Epithelial cell of esophagus (primary cell): Measurements from ENCODE around the gene CPNE2.
"Not testable (repeated sequence)": the region's sequence is repeated elsewhere in the genome, so short reads cannot be mapped to it uniquely, and the experiment has no call there.

ENCODE experiments used
- DNase-seq: peaks from one replicate; pipeline ENCODE4 v3.0.0; 2010; ENCODE audit warnings: low read depth
- H3K4me3 ChIP-seq: 2 replicates; pipeline ENCODE4 v1.5.1; 2011; ENCODE audit warnings: mild to moderate bottlenecking, low read length, control low read depth
- CTCF ChIP-seq: IDR thresholded peaks from 2 replicates; pipeline ENCODE4 v1.5.1; 2011; ENCODE audit warnings: low read depth, mild to moderate bottlenecking, low read length, control low read depth, inconsistent platforms; ENCODE audit not compliant: insufficient read depth; ENCODE audit errors: missing control alignments

CPNE2 gene

DNA sequence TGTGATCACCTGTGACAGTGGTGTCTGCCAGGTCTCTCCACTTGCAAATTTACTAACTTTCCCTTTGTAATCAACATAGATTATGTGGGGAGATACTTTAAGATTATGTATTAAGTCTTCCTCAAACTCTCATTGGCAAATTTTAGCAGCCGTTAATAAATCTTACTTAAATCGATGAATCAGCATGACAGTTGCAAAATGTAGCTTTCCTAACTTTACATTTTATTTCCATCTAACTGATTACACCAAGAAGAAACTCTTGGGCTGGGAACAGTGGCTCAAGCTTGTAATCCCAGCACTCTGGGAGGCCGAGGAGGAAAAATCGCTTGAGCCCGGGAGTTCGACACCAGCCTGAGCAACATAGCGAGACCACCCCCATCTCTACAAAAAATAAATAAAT, 23.3 kb upstream of the CPNE2 start:
- DNase-seq = no peak
- H3K4me3 ChIP-seq = no peak overlapping the region
- no peak for TF ChIP-seq CTCF

GRCh38 chr16:57069635-57070370, 22.6 kb upstream of the CPNE2 start:
- no peak overlapping the region for H3K4me3 ChIP-seq
- no peak for DNase-seq
- no peak for TF ChIP-seq CTCF

DNA sequence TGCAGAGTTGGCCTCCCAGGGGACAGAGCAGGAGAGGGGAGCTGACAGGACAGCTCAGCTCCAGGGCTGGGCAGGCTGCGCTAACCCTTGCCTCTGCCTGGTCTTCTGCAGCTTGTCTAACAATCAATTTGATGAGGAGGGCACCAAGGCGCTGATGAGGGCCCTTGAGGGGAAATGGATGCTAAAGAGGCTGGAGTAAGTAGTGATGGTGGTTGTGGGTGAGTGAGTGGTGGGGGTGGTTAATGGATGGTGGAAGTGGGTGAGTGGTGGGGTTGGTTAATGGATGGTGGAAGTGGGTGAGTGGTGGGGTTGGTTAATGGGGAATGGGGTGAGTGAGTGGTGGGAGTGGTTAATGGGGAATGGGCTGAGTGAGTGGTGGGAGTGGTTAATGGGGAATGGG, 22.0 kb upstream of the CPNE2 start:
- DNase-seq = no peak
- TF ChIP-seq CTCF = no peak
- no peak overlapping the region for H3K4me3 ChIP-seq

DNA sequence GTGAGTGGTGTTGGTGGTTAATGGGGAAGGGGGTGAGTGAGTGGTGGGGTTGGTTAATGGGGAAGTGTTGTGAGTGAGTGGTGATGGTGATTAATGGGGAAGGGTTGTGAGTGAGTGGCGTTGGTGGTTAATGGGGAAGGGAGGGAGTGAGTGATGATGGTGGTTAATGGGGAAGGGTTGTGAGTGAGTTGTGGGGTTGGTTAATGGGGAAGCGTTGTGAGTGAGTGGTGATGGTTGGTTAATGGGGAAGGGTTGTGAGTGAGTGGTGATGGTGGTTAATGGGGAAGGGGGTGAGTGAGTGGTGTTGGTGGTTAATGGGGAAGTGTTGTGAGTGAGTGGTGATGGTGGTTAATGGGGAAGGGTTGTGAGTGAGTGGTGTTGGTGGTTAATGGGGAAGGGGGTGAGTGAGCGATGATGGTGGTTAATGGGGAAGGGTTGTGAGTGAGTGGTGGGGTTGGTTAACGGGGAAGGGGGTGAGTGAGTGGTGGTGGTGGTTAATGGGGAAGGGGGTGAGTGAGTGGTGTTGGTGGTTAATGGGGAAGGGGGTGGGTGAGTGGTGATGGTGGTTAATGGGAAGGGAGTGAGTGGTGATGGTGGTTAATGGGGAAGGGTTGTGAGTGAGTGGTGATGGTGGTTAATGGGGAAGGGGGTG, 21.2 kb upstream of the CPNE2 start:
- not testable (repeated sequence) for H3K4me3 ChIP-seq, DNase-seq

DNA sequence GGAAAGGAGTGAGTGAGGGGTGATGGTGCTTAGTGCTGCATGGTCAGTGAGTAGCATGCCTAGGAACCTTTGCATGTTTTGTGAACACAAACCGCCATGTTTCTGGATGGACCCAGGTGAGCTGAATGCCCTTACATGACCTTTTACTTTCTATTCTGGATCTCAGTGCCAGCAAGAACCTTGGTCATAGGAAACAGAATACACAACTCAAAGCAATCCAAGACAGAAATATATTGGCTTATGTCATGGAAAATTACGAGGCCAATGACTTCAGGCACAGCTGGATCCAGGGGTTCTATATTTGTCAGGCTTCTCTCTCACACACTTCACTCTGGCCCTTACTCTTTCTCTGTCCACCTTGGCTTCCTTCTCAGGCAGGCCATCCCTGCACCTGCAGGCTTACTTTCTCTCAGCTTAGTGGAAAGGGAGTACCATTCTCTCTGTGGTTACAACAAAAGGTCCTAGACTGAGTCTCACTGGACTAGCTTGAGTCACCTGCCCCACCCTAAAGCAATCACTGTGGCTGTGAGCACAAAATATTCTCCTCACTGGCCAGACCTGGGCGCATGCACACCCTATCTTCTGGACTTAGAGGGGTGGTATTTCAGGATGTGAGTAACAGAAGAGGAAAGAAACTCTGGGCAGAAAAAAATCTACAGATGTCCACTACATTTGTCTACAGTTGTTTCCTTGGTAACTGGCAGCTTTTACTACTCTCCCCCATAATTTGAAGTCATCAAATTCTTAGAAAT, 20.4 kb upstream of the CPNE2 start:
- DNase-seq = peak; percentile 76
- TF ChIP-seq CTCF = no peak
- no peak overlapping the region for H3K4me3 ChIP-seq

- no peak for TF ChIP-seq CTCF
- no peak overlapping the region for H3K4me3 ChIP-seq
- DNase-seq = no peak
These were observed 19.6 kb upstream of the CPNE2 start for GRCh38 chr16:57072616-57073275.

DNA sequence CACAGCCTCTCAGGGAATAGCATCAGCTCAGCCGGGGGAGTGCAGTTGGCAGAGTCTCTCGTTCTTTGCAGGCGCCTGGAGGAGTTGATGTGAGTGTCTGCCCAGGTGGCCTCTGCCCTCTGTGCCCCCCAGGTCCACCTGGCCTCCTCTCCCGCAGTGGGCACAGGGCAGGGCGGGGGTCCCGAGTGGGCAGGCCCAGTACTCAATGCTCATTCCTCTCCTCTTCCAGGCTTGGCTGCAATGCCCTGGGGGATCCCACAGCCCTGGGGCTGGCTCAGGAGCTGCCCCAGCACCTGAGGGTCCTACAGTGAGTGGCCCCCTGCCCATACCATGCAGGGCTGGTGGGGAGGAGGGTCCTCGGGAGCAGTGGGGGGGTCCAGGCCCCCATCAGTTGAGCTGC, 14.7 kb upstream of the CPNE2 start:
- DNase-seq = no peak
- no peak for TF ChIP-seq CTCF
- H3K4me3 ChIP-seq = no peak overlapping the region
